Spinal cord (tissue), 10 donors: Measurements from ENCODE around the gene UPP2. TPM values are rescaled to one million over a fixed set of nuclear protein-coding genes. Genes with fewer than 3 reads are reported as not detected.
A peak's percentile ranks its signal among the peaks of the same experiment; 100 is the strongest.

ENCODE experiments used
- DNase-seq, 6 donors: peaks; one replicate each; pipeline versions ENCODE4 v3.0.0 to v3.0.0-alpha.2; 2013 to 2015; ENCODE audit warnings: low spot score in 6 of 6, low read depth in 4 of 6
- H3K27ac ChIP-seq: one replicate; pipeline ENCODE4 v1.5.1; 2013; ENCODE audit warnings: low read depth, low read length, control low read depth
- H3K27me3 ChIP-seq: one replicate; pipeline ENCODE4 v1.6.1; 2013; ENCODE audit warnings: low read length; ENCODE audit not compliant: control insufficient read depth, insufficient read depth
- H3K36me3 ChIP-seq: one replicate; pipeline ENCODE4 v1.6.1; 2013; ENCODE audit warnings: low read length; ENCODE audit not compliant: control insufficient read depth, insufficient read depth
- H3K4me1 ChIP-seq: one replicate; pipeline ENCODE4 v1.6.1; 2013; ENCODE audit warnings: low read length; ENCODE audit not compliant: control insufficient read depth, insufficient read depth
- H3K4me3 ChIP-seq: one replicate; pipeline ENCODE4 v1.5.1; 2013; ENCODE audit warnings: low read depth, low read length, control low read depth
- H3K9me3 ChIP-seq: one replicate; pipeline ENCODE4 v1.6.1; 2013; ENCODE audit warnings: low read length; ENCODE audit not compliant: control insufficient read depth, insufficient read depth
- WGBS: methylation state at CpG from one replicate; pipeline ENCODE4 v1.1.5; 2013; ENCODE audit warnings: missing lambda C conversion rate; ENCODE audit not compliant: insufficient coverage; 5-methylcytosine and 5-hydroxymethylcytosine counted together
- polyA plus RNA-seq, 2 donors: library from polyadenylated mRNA; unstranded; fragments of 120-200 nt; gene quantifications; one replicate each; pipeline ENCODE4 v1.2.1, GENCODE V29; 2013; ENCODE audit not compliant: insufficient read length in 2 of 2
- total RNA-seq, 2 donors: library from RNA; depleted of rRNA in 1 of 2; stranded (reverse); fragments of 120-200 nt in 1 of 2; fragments of >200 nt in 1 of 2; gene quantifications; one replicate each; pipeline versions ENCODE4 v1.2.3 to v1.2.4, GENCODE V29; 2013 to 2014
- donor health status: healthy.

UPP2 gene
- total and polyA plus RNA-seq, 4 donors, result 0.55 to 1.5 (median 1.3) TPM

DNA sequence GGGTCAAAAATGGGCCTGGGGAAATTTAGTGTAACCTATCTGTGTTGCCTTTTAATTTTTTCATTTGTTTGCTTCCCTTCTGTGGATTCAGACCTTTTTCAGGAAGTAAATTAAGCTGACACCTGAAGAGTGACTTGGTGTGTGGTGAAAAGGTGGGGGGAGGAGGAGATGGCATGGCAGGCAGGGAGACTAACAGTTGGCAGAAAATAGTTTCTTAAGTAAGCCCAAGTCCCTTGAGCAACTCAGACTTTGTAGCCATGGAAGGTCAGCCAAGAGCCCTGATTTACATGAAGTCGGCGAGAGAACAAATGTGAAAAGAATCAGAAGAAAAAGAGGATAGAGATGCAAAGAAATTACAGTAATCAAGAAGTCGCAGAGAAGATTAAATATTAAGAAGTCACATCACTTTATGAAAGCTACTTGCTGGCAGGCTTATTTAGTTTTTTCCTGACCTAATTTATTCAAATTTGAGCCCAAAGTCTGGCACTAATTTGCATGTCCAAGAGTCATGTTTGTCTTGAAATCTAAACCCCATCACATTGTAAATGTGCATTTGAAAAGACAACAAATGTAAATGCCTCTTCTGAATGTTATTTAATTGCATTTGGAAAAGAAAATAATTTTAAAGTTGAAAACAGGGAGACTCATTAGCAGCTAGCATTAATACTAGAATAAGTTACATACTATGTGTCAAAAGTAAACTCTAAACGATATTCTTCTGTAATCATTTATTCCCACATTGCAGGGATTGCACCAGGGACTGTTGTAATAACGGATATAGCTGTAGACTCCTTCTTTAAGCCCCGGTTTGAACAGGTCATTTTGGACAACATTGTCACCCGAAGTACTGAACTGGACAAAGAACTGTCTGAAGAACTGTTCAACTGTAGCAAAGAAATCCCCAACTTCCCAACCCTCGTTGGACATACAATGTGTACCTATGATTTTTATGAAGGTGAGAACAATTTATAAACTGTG is 19.3 kb downstream of the UPP2 start:
- no peak overlapping the region for H3K4me3 ChIP-seq
- no peaks in the 10 kb centered on the region for H3K27me3 ChIP-seq
- WGBS, result 72% methylated on average over 2 of the region's 8 CpGs
- DNase-seq, result peak in 1 of 6 donors; percentile 30
- no peaks in the 10 kb centered on the region for H3K36me3 ChIP-seq
- H3K4me1 ChIP-seq, result no peaks in the 10 kb centered on the region
- H3K9me3 ChIP-seq, result no peaks in the 10 kb centered on the region
- no peak overlapping the region for H3K27ac ChIP-seq

DNA sequence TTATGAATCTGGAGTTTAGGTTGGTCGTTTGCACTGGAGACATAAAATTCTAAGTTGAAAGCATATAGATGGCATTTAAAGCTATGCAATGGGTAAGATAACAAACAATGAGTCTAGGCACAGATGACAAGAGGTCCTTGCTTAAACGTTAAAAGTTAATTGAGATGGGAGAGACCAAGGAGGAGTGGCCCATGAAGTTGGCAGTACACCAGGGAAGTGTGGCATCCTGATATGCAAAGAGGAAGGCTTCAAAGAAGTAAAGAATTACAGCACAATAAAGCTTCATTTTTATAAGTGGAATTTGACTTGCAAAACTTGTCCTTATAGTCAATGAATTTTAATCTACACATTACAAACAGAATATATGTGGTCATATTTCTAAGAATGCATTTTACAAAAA is 23.2 kb downstream of the UPP2 start:
- H3K27me3 ChIP-seq, result no peaks in the 10 kb centered on the region
- H3K36me3 ChIP-seq, result no peaks in the 10 kb centered on the region
- no peak for DNase-seq
- 85% methylated on average over 2 of the region's 2 CpGs for whole genome bisulfite sequencing
- H3K4me1 ChIP-seq, result no peaks in the 10 kb centered on the region
- H3K9me3 ChIP-seq, result no peaks in the 10 kb centered on the region
- no peak overlapping the region for H3K4me3 ChIP-seq
- H3K27ac ChIP-seq, result no peak overlapping the region

DNA sequence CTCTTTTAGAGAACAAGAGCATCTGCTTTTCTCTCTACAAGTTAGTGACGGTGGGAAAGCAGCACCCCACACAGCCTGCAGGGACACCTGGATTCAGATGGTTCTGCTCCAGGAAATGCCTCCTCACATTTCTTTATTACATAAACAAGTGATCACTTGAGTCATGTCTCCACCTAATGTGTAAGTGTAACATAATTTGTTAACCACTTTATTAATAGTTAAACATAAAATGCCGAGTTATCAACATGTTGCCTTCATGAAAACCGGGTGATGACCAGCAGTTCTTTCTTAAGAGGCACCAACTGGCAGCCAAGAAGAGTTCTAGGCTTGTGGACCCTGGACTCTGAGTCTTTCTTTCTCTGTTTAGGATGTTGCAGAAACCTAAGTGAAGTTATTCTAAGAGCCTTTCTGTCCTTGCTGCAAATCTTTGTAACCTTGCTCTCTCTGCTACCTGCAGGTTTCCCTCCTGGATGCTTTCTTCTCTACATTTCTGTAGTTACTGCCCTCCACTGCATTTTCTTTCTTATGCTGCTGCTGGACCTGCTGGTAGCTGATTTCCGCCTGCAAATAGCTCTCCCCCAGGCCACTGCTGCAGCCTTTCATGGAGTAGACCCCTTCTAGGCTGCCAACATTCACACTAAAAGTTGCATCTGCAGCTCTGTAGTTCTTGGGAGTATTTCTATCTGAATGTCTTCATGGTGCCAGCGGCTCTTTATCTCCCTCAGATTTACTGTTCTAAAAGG is 24.3 kb downstream of the UPP2 start:
- no peak overlapping the region for H3K27ac ChIP-seq
- no peak for DNase-seq
- no peaks in the 10 kb centered on the region for H3K4me1 ChIP-seq
- WGBS, result 85% methylated on average over 3 of the region's 5 CpGs
- no peaks in the 10 kb centered on the region for H3K36me3 ChIP-seq
- no peaks in the 10 kb centered on the region for H3K9me3 ChIP-seq
- H3K27me3 ChIP-seq, result no peaks in the 10 kb centered on the region
- no peak overlapping the region for H3K4me3 ChIP-seq

DNA sequence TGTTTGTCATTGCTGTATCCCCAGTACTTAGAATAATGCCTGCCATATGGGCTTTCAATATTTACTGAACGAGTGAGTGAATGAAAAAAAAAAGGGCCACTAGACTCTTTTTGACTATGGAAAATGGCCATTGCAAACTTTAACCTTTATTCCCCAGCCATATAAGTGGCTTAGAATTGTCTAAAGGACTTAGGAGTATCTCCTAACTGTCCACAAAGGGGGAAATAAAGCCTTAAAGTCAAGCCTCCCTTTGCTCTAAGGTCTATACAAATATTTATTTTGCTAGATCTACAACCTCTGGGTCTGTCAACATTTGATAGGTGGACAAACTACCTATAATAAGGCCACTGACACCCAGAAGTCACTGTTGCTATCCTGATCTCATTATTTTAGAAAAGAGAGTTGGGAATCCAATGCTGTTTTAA is 25.7 kb downstream of the UPP2 start:
- no peak overlapping the region for H3K27ac ChIP-seq
- DNase-seq, result no peak
- no peak overlapping the region for H3K4me3 ChIP-seq
- H3K4me1 ChIP-seq, result no peaks in the 10 kb centered on the region
- no CpG with 5 or more reads among the region's 1 CpG for WGBS
- H3K9me3 ChIP-seq, result no peaks in the 10 kb centered on the region
- H3K27me3 ChIP-seq, result no peaks in the 10 kb centered on the region
- H3K36me3 ChIP-seq, result no peaks in the 10 kb centered on the region

GRCh38 chr2:158128168-158128973 is 26.7 kb downstream of the UPP2 start:
- Histone ChIP-seq H3K4me3 (no peak overlapping the region), H3K27ac (no peak overlapping the region), H3K27me3 (no peaks in the 10 kb centered on the region), H3K36me3 (no peaks in the 10 kb centered on the region), H3K9me3 (no peaks in the 10 kb centered on the region), H3K4me1 (no peaks in the 10 kb centered on the region)
- no CpG with 5 or more reads among the region's 2 CpGs for WGBS
- no peak for DNase-seq

GRCh38 chr2:158129037-158129436 is 27.4 kb downstream of the UPP2 start:
- Histone ChIP-seq H3K4me1 (no peaks in the 10 kb centered on the region), H3K4me3 (no peak overlapping the region), H3K27ac (no peak overlapping the region), H3K27me3 (no peaks in the 10 kb centered on the region), H3K9me3 (no peaks in the 10 kb centered on the region), H3K36me3 (no peaks in the 10 kb centered on the region)
- no peak for DNase-seq
- 80% methylated on average over 5 of the region's 5 CpGs for WGBS

GRCh38 chr2:158130832-158131473 is 29.3 kb downstream of the UPP2 start:
- Histone ChIP-seq H3K4me1 (no peaks in the 10 kb centered on the region), H3K36me3 (no peaks in the 10 kb centered on the region), H3K27ac (no peak overlapping the region), H3K9me3 (no peaks in the 10 kb centered on the region), H3K4me3 (no peak overlapping the region), H3K27me3 (no peaks in the 10 kb centered on the region)
- no peak for DNase-seq
- 100% methylated on average over 1 of the region's 2 CpGs for WGBS

DNA sequence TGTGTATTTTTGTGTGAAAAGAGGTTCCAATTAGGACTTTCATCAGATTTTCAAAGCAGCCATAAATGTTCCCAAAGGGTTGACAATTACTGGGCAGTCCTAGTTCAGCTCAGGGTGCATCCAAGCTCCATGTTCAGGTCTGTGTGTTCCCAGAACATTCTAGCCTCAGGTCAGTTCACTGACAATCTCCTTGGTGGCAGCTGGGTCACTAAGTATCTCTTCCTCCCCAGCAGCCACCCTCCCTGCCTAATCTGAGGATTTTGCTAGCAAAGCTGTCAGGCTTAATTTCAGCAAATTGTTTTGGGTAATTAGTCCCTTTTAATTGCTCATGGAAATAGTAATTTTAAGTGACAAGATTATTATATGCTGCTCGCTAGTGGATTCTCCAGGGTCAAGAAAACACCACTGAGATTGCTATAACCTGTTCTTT is 29.8 kb downstream of the UPP2 start:
- Histone ChIP-seq H3K36me3 (no peaks in the 10 kb centered on the region), H3K27me3 (no peaks in the 10 kb centered on the region), H3K27ac (no peak overlapping the region), H3K9me3 (no peaks in the 10 kb centered on the region), H3K4me1 (no peaks in the 10 kb centered on the region), H3K4me3 (no peak overlapping the region)
- DNase-seq, result peak in 1 of 6 donors; percentile 26
- no CpG with 5 or more reads among the region's 1 CpG for WGBS
